GM12872 (cell line): Measurements from ENCODE around the gene ZBTB45.

Experiments used
- CTCF ChIP-seq: IDR thresholded peaks from 3 replicates; pipeline ENCODE4 v1.5.1; 2011; ENCODE audit warnings: low read depth, mild to moderate bottlenecking, low read length, moderate library complexity; ENCODE audit not compliant: insufficient read depth

The ZBTB45 gene

GRCh38 chr19:58536852-58537798 lies 17.5 kb upstream of the ZBTB45 start:
- no peak for TF ChIP-seq CTCF

- no peak for TF ChIP-seq CTCF
Observed at GRCh38 chr19:58535857-58536256, 16.2 kb upstream of the ZBTB45 start.

GRCh38 chr19:58531034-58531840 lies 11.6 kb upstream of the ZBTB45 start:
- no peak for TF ChIP-seq CTCF

GRCh38 chr19:58529405-58529804 lies 9.8 kb upstream of the ZBTB45 start:
- TF ChIP-seq CTCF, result no peak

DNA sequence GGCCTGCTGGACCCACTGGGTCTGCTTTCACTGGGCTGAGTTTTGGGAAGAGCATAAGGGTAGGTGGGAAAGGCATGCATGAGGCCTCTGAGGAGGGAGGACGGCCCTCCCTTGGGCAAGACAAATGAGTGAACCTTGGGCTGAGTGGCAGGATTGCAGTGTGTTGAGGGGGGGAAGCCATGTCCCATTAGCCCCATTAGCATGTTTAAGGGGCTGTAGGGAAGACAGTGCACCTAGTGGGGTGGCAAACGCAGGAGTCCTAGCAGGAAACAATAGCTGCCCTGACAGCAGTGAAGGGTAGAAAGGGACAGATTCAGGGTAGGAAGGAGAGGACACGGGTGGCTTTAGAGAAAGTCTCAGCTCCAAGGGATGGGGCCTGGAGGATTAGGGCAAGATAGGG lies 3.1 kb upstream of the ZBTB45 start:
- TF ChIP-seq CTCF, result no peak

GRCh38 chr19:58521651-58522050 lies 2.0 kb upstream of the ZBTB45 start:
- no peak for TF ChIP-seq CTCF

- TF ChIP-seq CTCF, result no peak
Observed at GRCh38 chr19:58520257-58520599, 618 bp upstream of the ZBTB45 start.
